SH-SY5Y (cell line): ENCODE results near the gene OXTR.

Experiments used
- GATA2 ChIP-seq: IDR thresholded peaks from 2 replicates; pipeline ENCODE4 v1.6.1; 2011; ENCODE audit warnings: mild to moderate bottlenecking, low read depth, low read length
- GATA3 ChIP-seq: IDR thresholded peaks from 2 replicates; pipeline ENCODE4 v1.6.1; 2011; ENCODE audit warnings: low read depth, mild to moderate bottlenecking, low read length, moderate library complexity

GRCh38 chr3:8768364-8769087, 887 bp downstream of the OXTR start:
- TF ChIP-seq GATA2: no peak
- no peak for TF ChIP-seq GATA3
